ENCODE data around the gene TCF23. TPM values are rescaled to one million over a fixed set of nuclear protein-coding genes. Genes with fewer than 3 reads are reported as not detected.

The TCF23 gene
- polyA plus RNA-seq, 3 donors: not detected

- Mint-ChIP-seq H3K36me3 (peaks cover 3 to 4% of the 10 kb centered on the region in 2 donors), H3K9me3 (peaks cover 0 to 7% (median 5%) of the 10 kb centered on the region in 7 donors), H3K4me1 (peaks cover 12% of the 10 kb centered on the region), H3K27me3 (ENCODE audit: low read depth in 3 of 3) (peaks cover 24 to 30% (median 26%) of the 10 kb centered on the region in 3 donors), H3K4me3 (no peak overlapping the region), H3K27ac (peak overlapping the region in 1 of 7 donors; percentile 30)
- Histone ChIP-seq H3K27ac (ENCODE audit: low read depth in 1 of 2, low read length in 2 of 2) (no peak overlapping the region), H3K4me1 (ENCODE audit: control insufficient read depth in 1 of 2, insufficient read depth in 2 of 2, low read length in 2 of 2) (peaks cover 9 to 14% of the 10 kb centered on the region in 2 donors), H3K4me3 (replicated peaks in 1 of 3; ENCODE audit: low read depth in 2 of 3, low read length in 3 of 3) (no peak overlapping the region), H3K27me3 (ENCODE audit: control insufficient read depth in 2 of 2, insufficient read depth in 2 of 2, low read length in 2 of 2) (peaks cover 12 to 29% of the 10 kb centered on the region in 2 donors), H3K4me2 (replicated peaks; ENCODE audit: extremely low read depth, low read length, poor library complexity, severe bottlenecking) (no peak overlapping the region), H3K36me3 (replicated peaks in 1 of 2; ENCODE audit: control insufficient read depth in 1 of 2, insufficient read depth in 2 of 2, low read length in 2 of 2) (no peaks in the 10 kb centered on the region), H3K9me3 (replicated peaks in 1 of 2; ENCODE audit: control insufficient read depth in 1 of 2, insufficient read depth in 1 of 2, low read length in 2 of 2) (no peaks in the 10 kb centered on the region), H3K79me2 (ENCODE audit: insufficient read depth, low read length) (no peaks in the 10 kb centered on the region), H4K20me1 (ENCODE audit: insufficient read depth, low read length) (no peaks in the 10 kb centered on the region), H2AFZ (ENCODE audit: insufficient read depth, low read depth, low read length, poor library complexity, severe bottlenecking) (no peak overlapping the region), H3K9ac (ENCODE audit: insufficient read depth, low read length, poor library complexity, severe bottlenecking) (no peak overlapping the region)
- no peak for DNase-seq
- no peak for TF ChIP-seq CTCF (IDR thresholded peaks at IDR 0.05)
- intact Hi-C loops (cut with micrococcal nuclease): no loop called here
- 90% methylated on average over 2 of the region's 2 CpGs for WGBS (ENCODE audit: insufficient coverage)
Measured at GRCh38 chr2:27115519-27115918, 33.3 kb upstream of the TCF23 start.

- Mint-ChIP-seq H3K27me3 (ENCODE audit: low read depth in 3 of 3) (peaks cover 26 to 30% (median 27%) of the 10 kb centered on the region in 3 donors), H3K9me3 (peaks cover 0 to 7% (median 5%) of the 10 kb centered on the region in 7 donors), H3K27ac (no peak overlapping the region), H3K4me3 (peak overlapping the region; percentile 48 to 80), H3K36me3 (peaks cover 3 to 4% of the 10 kb centered on the region in 2 donors), H3K4me1 (peaks cover 28% of the 10 kb centered on the region)
- Histone ChIP-seq H3K27me3 (ENCODE audit: control insufficient read depth in 2 of 2, insufficient read depth in 2 of 2, low read length in 2 of 2) (peaks cover 12 to 29% of the 10 kb centered on the region in 2 donors), H3K9me3 (replicated peaks in 1 of 2; ENCODE audit: control insufficient read depth in 1 of 2, insufficient read depth in 1 of 2, low read length in 2 of 2) (no peaks in the 10 kb centered on the region), H3K4me1 (ENCODE audit: control insufficient read depth in 1 of 2, insufficient read depth in 2 of 2, low read length in 2 of 2) (peaks cover 27 to 31% of the 10 kb centered on the region in 2 donors), H3K4me3 (replicated peaks in 1 of 3; ENCODE audit: low read depth in 2 of 3, low read length in 3 of 3) (peak overlapping the region in 1 of 3 experiments; percentile 72), H3K9ac (ENCODE audit: insufficient read depth, low read length, poor library complexity, severe bottlenecking) (no peak overlapping the region), H3K36me3 (replicated peaks in 1 of 2; ENCODE audit: control insufficient read depth in 1 of 2, insufficient read depth in 2 of 2, low read length in 2 of 2) (no peaks in the 10 kb centered on the region), H2AFZ (ENCODE audit: insufficient read depth, low read depth, low read length, poor library complexity, severe bottlenecking) (peak overlapping the region; percentile 78), H4K20me1 (ENCODE audit: insufficient read depth, low read length) (no peaks in the 10 kb centered on the region), H3K27ac (ENCODE audit: low read depth in 1 of 2, low read length in 2 of 2) (no peak overlapping the region), H3K79me2 (ENCODE audit: insufficient read depth, low read length) (no peaks in the 10 kb centered on the region), H3K4me2 (replicated peaks; ENCODE audit: extremely low read depth, low read length, poor library complexity, severe bottlenecking) (peak overlapping the region; percentile 79)
- no peak for DNase-seq
- no peak for TF ChIP-seq CTCF (IDR thresholded peaks at IDR 0.05)
- intact Hi-C loops (cut with micrococcal nuclease): no loop called here
- 38% methylated on average over 9 of the region's 14 CpGs for WGBS (ENCODE audit: insufficient coverage)
Measured at GRCh38 chr2:27117995-27118524, 30.7 kb upstream of the TCF23 start.
